Neuronal stem cell (in vitro differentiated cells): ENCODE measurements around the gene NMRK1.

Source experiments
- DNase-seq: peaks from one replicate; pipeline ENCODE4 v3.0.0-alpha.2; 2013; ENCODE audit warnings: low spot score
- H2AFZ ChIP-seq: one replicate; pipeline ENCODE4 v1.6.1; 2013; ENCODE audit warnings: mild to moderate bottlenecking, low read length, inconsistent platforms
- H2AK5ac ChIP-seq: 2 replicates; pipeline ENCODE4 v1.6.1; 2013; ENCODE audit warnings: low read depth, mild to moderate bottlenecking, inconsistent platforms, low read length, moderate library complexity, mixed read lengths
- H2BK120ac ChIP-seq: 2 replicates; pipeline ENCODE4 v1.6.1; 2013; ENCODE audit warnings: low read depth, mild to moderate bottlenecking, inconsistent platforms, low read length, moderate library complexity, mixed read lengths
- H2BK12ac ChIP-seq: one replicate; pipeline ENCODE4 v1.6.1; 2013; ENCODE audit warnings: low read length, inconsistent platforms
- H2BK15ac ChIP-seq: 2 replicates; pipeline ENCODE4 v1.6.1; 2013; ENCODE audit warnings: mild to moderate bottlenecking, low read length, inconsistent platforms, mixed read lengths
- H2BK5ac ChIP-seq: one replicate; pipeline ENCODE4 v1.6.1; 2013; ENCODE audit warnings: inconsistent platforms, mild to moderate bottlenecking, low read length, moderate library complexity
- H3K14ac ChIP-seq: one replicate; pipeline ENCODE4 v1.6.1; 2013; ENCODE audit warnings: low read length, inconsistent platforms
- H3K18ac ChIP-seq: 2 replicates; pipeline ENCODE4 v1.6.1; 2013; ENCODE audit warnings: low read length, inconsistent platforms
- H3K23ac ChIP-seq: 2 replicates; pipeline ENCODE4 v1.6.1; 2013; ENCODE audit warnings: low read depth, mild to moderate bottlenecking, mixed read lengths, low read length, inconsistent platforms; ENCODE audit not compliant: poor library complexity
- H3K27ac ChIP-seq: replicated peaks from 3 replicates; pipeline ENCODE4 v1.5.1; 2013; ENCODE audit warnings: low read length, inconsistent platforms
- H3K27me3 ChIP-seq, 3 experiments: 2 replicates each; pipeline ENCODE4 v1.6.1; 2013; ENCODE audit warnings: low read length in 3 of 3, mild to moderate bottlenecking in 2 of 3, inconsistent platforms in 1 of 3, low read depth in 1 of 3, mixed read lengths in 1 of 3, moderate library complexity in 1 of 3; ENCODE audit not compliant: control insufficient read depth in 3 of 3, insufficient read depth in 3 of 3
- H3K36me3 ChIP-seq, 2 donors: replicated peaks in 1 of 2; 2 replicates each; pipeline ENCODE4 v1.6.1; 2013; ENCODE audit warnings: low read length in 2 of 2; ENCODE audit not compliant: control insufficient read depth in 2 of 2, insufficient read depth in 2 of 2
- H3K4ac ChIP-seq: 2 replicates; pipeline ENCODE4 v1.6.1; 2013; ENCODE audit warnings: inconsistent platforms, mild to moderate bottlenecking, low read length, moderate library complexity
- H3K4me1 ChIP-seq, 2 donors: 1 replicate in 1 of 2; 2 replicates in 1 of 2; pipeline ENCODE4 v1.6.1; 2013; ENCODE audit warnings: low read length in 2 of 2, low read depth in 1 of 2; ENCODE audit not compliant: control insufficient read depth in 2 of 2, insufficient read depth in 1 of 2
- H3K4me2 ChIP-seq: one replicate; pipeline ENCODE4 v1.6.1; 2013; ENCODE audit warnings: mild to moderate bottlenecking, low read length, inconsistent platforms; ENCODE audit not compliant: insufficient read depth, poor library complexity, severe bottlenecking
- H3K4me3 ChIP-seq, 2 donors: 2 replicates each; pipeline ENCODE4 v1.5.1; 2013; ENCODE audit warnings: low read length in 2 of 2, mild to moderate bottlenecking in 2 of 2, inconsistent platforms in 1 of 2, moderate library complexity in 1 of 2
- H3K79me1 ChIP-seq: one replicate; pipeline ENCODE4 v1.6.1; 2013; ENCODE audit warnings: low read depth, mild to moderate bottlenecking, inconsistent platforms, low read length, moderate library complexity
- H3K9ac ChIP-seq: one replicate; pipeline ENCODE4 v1.6.1; 2013; ENCODE audit warnings: mild to moderate bottlenecking, low read depth, low read length, inconsistent platforms; ENCODE audit not compliant: poor library complexity
- H3K9me3 ChIP-seq, 2 donors: replicated peaks in 1 of 2; 2 replicates each; pipeline versions ENCODE3 to v1.6.1; 2013; ENCODE audit warnings: low read length in 2 of 2, mild to moderate bottlenecking in 2 of 2, inconsistent platforms in 1 of 2, low read depth in 1 of 2, mixed read lengths in 1 of 2, moderate library complexity in 1 of 2; ENCODE audit not compliant: control insufficient read depth in 2 of 2, insufficient read depth in 1 of 2
- H4K8ac ChIP-seq: one replicate; pipeline ENCODE4 v1.6.1; 2013; ENCODE audit warnings: low read depth, mild to moderate bottlenecking, inconsistent platforms, low read length, moderate library complexity
- H4K91ac ChIP-seq: one replicate; pipeline ENCODE4 v1.6.1; 2013; ENCODE audit warnings: low read length, low read depth, mild to moderate bottlenecking, inconsistent platforms; ENCODE audit not compliant: poor library complexity
- WGBS, 2 donors: extraction: QIAGEN DNeasy Blood & Tissue Kit; methylation state at CpG; one replicate each; pipeline ENCODE4 v1.1.7; 2013; ENCODE audit warnings: missing lambda C conversion rate in 2 of 2, mixed read lengths in 1 of 2; ENCODE audit not compliant: insufficient read length in 2 of 2, insufficient replicate concordance in 1 of 2; ENCODE audit errors: extremely low coverage in 2 of 2; 5-methylcytosine and 5-hydroxymethylcytosine counted together

NMRK1 gene

DNA sequence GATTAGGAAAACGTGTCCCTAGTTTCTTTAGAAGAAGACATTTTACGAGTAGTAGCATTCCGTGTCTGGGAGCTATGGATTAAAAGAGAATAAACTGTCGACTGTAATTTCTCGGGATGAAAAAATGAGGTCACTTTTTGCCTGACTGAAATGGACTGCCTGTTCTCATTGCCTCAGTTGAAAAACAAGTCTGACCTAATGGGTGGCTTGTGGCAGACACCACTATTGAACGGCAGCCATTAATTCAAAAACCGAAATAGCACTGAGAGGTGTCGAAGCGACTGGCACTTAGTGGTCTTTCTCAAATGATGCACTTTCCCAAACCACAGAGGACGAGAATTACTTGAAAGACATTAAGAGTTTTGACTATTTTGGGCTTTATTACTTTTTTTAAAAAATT, 35.7 kb upstream of the NMRK1 start:
- no peak for DNase-seq
- no peaks in the 10 kb centered on the region for H3K79me1 ChIP-seq
- no peak overlapping the region for H3K23ac ChIP-seq
- no peak overlapping the region for H3K4me3 ChIP-seq
- H2BK12ac ChIP-seq: no peak overlapping the region
- no peak overlapping the region for H4K91ac ChIP-seq
- no peak overlapping the region for H3K9ac ChIP-seq
- no CpG with 5 or more reads among the region's 10 CpGs for WGBS, 2 donors
- no peaks in the 10 kb centered on the region for H3K9me3 ChIP-seq
- no peak overlapping the region for H4K8ac ChIP-seq
- no peak overlapping the region for H3K27ac ChIP-seq
- no peaks in the 10 kb centered on the region for H3K4me1 ChIP-seq
- H3K36me3 ChIP-seq: no peaks in the 10 kb centered on the region
- no peak overlapping the region for H3K18ac ChIP-seq
- H2AFZ ChIP-seq: no peak overlapping the region
- no peak overlapping the region for H3K4ac ChIP-seq
- no peak overlapping the region for H2BK5ac ChIP-seq
- no peak overlapping the region for H2AK5ac ChIP-seq
- H2BK120ac ChIP-seq: no peak overlapping the region
- H3K27me3 ChIP-seq: no peaks in the 10 kb centered on the region
- H3K14ac ChIP-seq: no peak overlapping the region
- H3K4me2 ChIP-seq: no peak overlapping the region
- no peak overlapping the region for H2BK15ac ChIP-seq

- no peak overlapping the region for H3K4ac ChIP-seq
- no peak overlapping the region for H3K9ac ChIP-seq
- H2BK15ac ChIP-seq: no peak overlapping the region
Observed at GRCh38 chr9:75121914-75122558, 34.1 kb upstream of the NMRK1 start.

DNA sequence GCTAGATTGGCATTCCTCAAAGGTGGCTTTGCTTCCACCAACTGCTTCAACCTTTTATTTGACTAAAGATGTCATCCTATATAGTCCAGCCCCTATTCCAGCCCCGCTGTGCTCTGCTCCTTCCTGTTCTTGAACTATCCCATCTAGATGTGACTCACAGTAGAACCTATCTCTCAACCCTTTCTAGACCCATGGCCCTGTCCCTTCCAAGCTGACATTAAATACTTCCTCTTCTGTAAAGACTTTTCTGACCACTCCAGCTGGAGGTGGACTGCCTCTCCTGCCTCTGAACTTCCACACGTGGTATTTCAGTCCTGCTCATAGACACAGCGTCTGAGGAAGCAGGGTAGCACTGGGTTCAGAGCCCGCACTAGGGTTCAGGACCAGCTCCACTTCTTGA, 32.7 kb upstream of the NMRK1 start:
- H2BK120ac ChIP-seq: no peak overlapping the region
- no peak overlapping the region for H3K18ac ChIP-seq
- no peaks in the 10 kb centered on the region for H3K79me1 ChIP-seq
- H3K4me2 ChIP-seq: no peak overlapping the region
- no peak overlapping the region for H4K91ac ChIP-seq
- no peaks in the 10 kb centered on the region for H3K36me3 ChIP-seq
- no CpG with 5 or more reads among the region's 4 CpGs for WGBS, 2 donors
- H2AFZ ChIP-seq: no peak overlapping the region
- H4K8ac ChIP-seq: no peak overlapping the region
- no peak overlapping the region for H3K23ac ChIP-seq
- no peak overlapping the region for H3K9ac ChIP-seq
- no peak overlapping the region for H2BK5ac ChIP-seq
- H2AK5ac ChIP-seq: no peak overlapping the region
- H3K14ac ChIP-seq: no peak overlapping the region
- H3K4me3 ChIP-seq: no peak overlapping the region
- H3K27ac ChIP-seq: no peak overlapping the region
- H2BK12ac ChIP-seq: no peak overlapping the region
- no peaks in the 10 kb centered on the region for H3K9me3 ChIP-seq
- no peak overlapping the region for H2BK15ac ChIP-seq
- no peak for DNase-seq
- H3K4me1 ChIP-seq: peaks cover 0 to 2% of the 10 kb centered on the region in 2 donors
- H3K27me3 ChIP-seq: no peaks in the 10 kb centered on the region
- no peak overlapping the region for H3K4ac ChIP-seq

More at GRCh38 chr9:75121914-75122558, 34.1 kb upstream of the NMRK1 start:
- DNase-seq: no peak
- WGBS, 2 donors: no CpG with 5 or more reads among the region's 5 CpGs
- H2BK5ac ChIP-seq: no peak overlapping the region
- no peaks in the 10 kb centered on the region for H3K79me1 ChIP-seq
- no peak overlapping the region for H3K27ac ChIP-seq
- no peak overlapping the region for H4K91ac ChIP-seq
- no peak overlapping the region for H2BK120ac ChIP-seq
- H3K4me2 ChIP-seq: no peak overlapping the region
- H3K18ac ChIP-seq: no peak overlapping the region
- H3K27me3 ChIP-seq: no peaks in the 10 kb centered on the region
- no peaks in the 10 kb centered on the region for H3K4me1 ChIP-seq
- no peak overlapping the region for H2AFZ ChIP-seq
- H2AK5ac ChIP-seq: no peak overlapping the region
- no peaks in the 10 kb centered on the region for H3K9me3 ChIP-seq
- no peak overlapping the region for H4K8ac ChIP-seq
- no peak overlapping the region for H2BK12ac ChIP-seq
- no peak overlapping the region for H3K14ac ChIP-seq
- no peak overlapping the region for H3K23ac ChIP-seq
- no peak overlapping the region for H3K4me3 ChIP-seq
- no peaks in the 10 kb centered on the region for H3K36me3 ChIP-seq

DNA sequence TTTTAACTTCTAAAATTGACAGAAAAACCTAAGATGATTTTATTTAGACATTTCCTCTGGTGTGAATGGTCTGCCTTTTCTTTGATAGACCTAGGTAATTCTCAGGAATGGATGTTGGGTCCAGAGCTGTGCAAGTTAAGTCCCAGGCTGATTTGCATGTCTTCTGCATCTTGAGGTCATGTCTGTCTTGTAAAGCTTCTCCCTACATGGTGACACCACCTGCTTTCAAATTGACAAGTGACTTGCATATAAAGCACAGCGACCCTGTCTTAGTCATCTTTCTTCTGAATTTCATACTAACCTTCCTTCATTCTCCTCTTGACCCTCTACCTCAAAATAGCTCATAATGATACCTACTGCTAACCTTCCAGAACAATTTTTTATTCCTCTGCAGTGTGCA, 29.6 kb upstream of the NMRK1 start:
- Histone ChIP-seq H2AFZ (no peak overlapping the region), H4K8ac (no peak overlapping the region), H3K9me3 (no peaks in the 10 kb centered on the region), H3K79me1 (no peaks in the 10 kb centered on the region), H3K4me2 (no peak overlapping the region), H3K4me3 (no peak overlapping the region), H3K23ac (no peak overlapping the region), H3K27me3 (no peaks in the 10 kb centered on the region), H2BK120ac (no peak overlapping the region), H3K36me3 (no peaks in the 10 kb centered on the region), H3K4me1 (peaks cover 0 to 2% of the 10 kb centered on the region in 2 donors), H3K9ac (no peak overlapping the region), H4K91ac (no peak overlapping the region), H3K4ac (no peak overlapping the region), H2BK12ac (no peak overlapping the region), H2BK15ac (no peak overlapping the region), H2AK5ac (no peak overlapping the region), H3K14ac (no peak overlapping the region), H3K18ac (no peak overlapping the region), H3K27ac (no peak overlapping the region), H2BK5ac (no peak overlapping the region)
- WGBS, 2 donors: no CpG with 5 or more reads among the region's 1 CpG
- DNase-seq: no peak
